SK-N-MC (cell line): ENCODE measurements around the gene MDN1.
"Not testable (repeated sequence)": the region's sequence is repeated elsewhere in the genome, so short reads cannot be mapped to it uniquely, and the experiment has no call there.

Experiments used
- DNase-seq: peaks from one replicate; pipeline ENCODE4 v3.0.0-alpha.2; 2011; ENCODE audit warnings: low read depth, low spot score
- H3K27ac ChIP-seq: fragments of 200-600 bp; sonication (generic); 2 replicates; pipeline ENCODE4 v1.5.1; 2016; ENCODE audit warnings: mixed run types
- H3K36me3 ChIP-seq: fragments of 200-600 bp; sonication (generic); 2 replicates; pipeline ENCODE4 v1.6.1; 2017; ENCODE audit warnings: antibody characterized with exemption, low read length, mixed read lengths; ENCODE audit not compliant: insufficient read depth
- H3K4me3 ChIP-seq: fragments of 200-600 bp; sonication (generic); 2 replicates; pipeline ENCODE4 v1.5.1; 2016
- H3K9ac ChIP-seq: fragments of 200-600 bp; sonication (generic); 2 replicates; pipeline ENCODE4 v1.8.0; 2017; ENCODE audit warnings: mixed run types, mixed read lengths; ENCODE audit not compliant: insufficient read length
- H3K9me3 ChIP-seq: fragments of 200-600 bp; sonication (generic); 2 replicates; pipeline ENCODE4 v1.6.1; 2017; ENCODE audit warnings: low read depth, mild to moderate bottlenecking, antibody characterized with exemption, low read length, moderate library complexity, mixed read lengths
- EZH2 ChIP-seq: fragments of 200-600 bp; sonication (generic); IDR thresholded peaks from one replicate; pipeline ENCODE4 v1.6.1; 2017; ENCODE audit warnings: antibody characterized with exemption
- FOXP2 ChIP-seq: optimal IDR thresholded peaks from 2 replicates; pipeline ENCODE3; 2011; ENCODE audit warnings: mild to moderate bottlenecking, moderate library complexity; ENCODE audit not compliant: insufficient read depth; ENCODE audit errors: extremely low read length, control extremely low read depth
- POLR2AphosphoS5 ChIP-seq: IDR thresholded peaks from 2 replicates; pipeline ENCODE4 v1.6.1; 2012; ENCODE audit warnings: mild to moderate bottlenecking, low read depth, low read length, borderline replicate concordance

MDN1 gene

GRCh38 chr6:89750338-89750737 is 69.3 kb downstream of the MDN1 start:
- H3K36me3 ChIP-seq = peaks cover 78% of the 10 kb centered on the region
- H3K4me3 ChIP-seq = no peak overlapping the region
- no peak for DNase-seq
- H3K27ac ChIP-seq = no peak overlapping the region
- H3K9ac ChIP-seq = no peak overlapping the region
- TF ChIP-seq POLR2AphosphoS5 = no peak
- TF ChIP-seq FOXP2 = no peak
- TF ChIP-seq EZH2 = no peak
- no peaks in the 10 kb centered on the region for H3K9me3 ChIP-seq

GRCh38 chr6:89749918-89750317 is 69.7 kb downstream of the MDN1 start:
- peaks cover 78% of the 10 kb centered on the region for H3K36me3 ChIP-seq
- DNase-seq = no peak
- H3K4me3 ChIP-seq = no peak overlapping the region
- H3K9ac ChIP-seq = no peak overlapping the region
- TF ChIP-seq POLR2AphosphoS5 (no peak), EZH2 (no peak), FOXP2 (no peak)
- H3K27ac ChIP-seq = no peak overlapping the region
- no peaks in the 10 kb centered on the region for H3K9me3 ChIP-seq

GRCh38 chr6:89745716-89746115 is 73.9 kb downstream of the MDN1 start:
- TF ChIP-seq EZH2 (no peak), FOXP2 (no peak), POLR2AphosphoS5 (no peak)
- Histone ChIP-seq H3K27ac (no peak overlapping the region), H3K4me3 (no peak overlapping the region), H3K9ac (no peak overlapping the region), H3K9me3 (no peaks in the 10 kb centered on the region), H3K36me3 (peaks cover 73% of the 10 kb centered on the region)
- DNase-seq = no peak

GRCh38 chr6:89745096-89745495 is 74.5 kb downstream of the MDN1 start:
- no peak for TF ChIP-seq EZH2
- TF ChIP-seq POLR2AphosphoS5 = no peak
- no peak for TF ChIP-seq FOXP2
- Histone ChIP-seq H3K27ac (no peak overlapping the region), H3K9ac (no peak overlapping the region), H3K4me3 (no peak overlapping the region), H3K9me3 (no peaks in the 10 kb centered on the region), H3K36me3 (peaks cover 73% of the 10 kb centered on the region)
- no peak for DNase-seq

- H3K9me3 ChIP-seq = no peaks in the 10 kb centered on the region
- H3K27ac ChIP-seq = no peak overlapping the region
- no peak overlapping the region for H3K4me3 ChIP-seq
- no peak for DNase-seq
- no peak overlapping the region for H3K9ac ChIP-seq
- H3K36me3 ChIP-seq = peaks cover 67% of the 10 kb centered on the region
- no peak for TF ChIP-seq POLR2AphosphoS5
- no peak for TF ChIP-seq FOXP2
- TF ChIP-seq EZH2 = no peak
These were observed 82.7 kb downstream of the MDN1 start for GRCh38 chr6:89736893-89737292.

GRCh38 chr6:89734526-89734925 is 85.1 kb downstream of the MDN1 start:
- Histone ChIP-seq H3K36me3 (peaks cover 70% of the 10 kb centered on the region), H3K9me3 (no peaks in the 10 kb centered on the region), H3K27ac (no peak overlapping the region), H3K4me3 (no peak overlapping the region), H3K9ac (no peak overlapping the region)
- TF ChIP-seq EZH2 (no peak), POLR2AphosphoS5 (no peak), FOXP2 (no peak)
- no peak for DNase-seq

GRCh38 chr6:89731924-89732567 is 87.5 kb downstream of the MDN1 start:
- no peak overlapping the region for H3K4me3 ChIP-seq
- no peak for DNase-seq
- H3K9ac ChIP-seq = no peak overlapping the region
- peaks cover 76% of the 10 kb centered on the region for H3K36me3 ChIP-seq
- TF ChIP-seq EZH2 (no peak), FOXP2 (no peak), POLR2AphosphoS5 (no peak)
- H3K9me3 ChIP-seq = no peaks in the 10 kb centered on the region
- H3K27ac ChIP-seq = no peak overlapping the region

- not testable (repeated sequence) for H3K9ac ChIP-seq, H3K9me3 ChIP-seq, H3K27ac ChIP-seq, DNase-seq, H3K4me3 ChIP-seq
- peaks cover 78% of the 10 kb centered on the region for H3K36me3 ChIP-seq
These were observed 88.3 kb downstream of the MDN1 start for GRCh38 chr6:89731262-89731661.

- DNase-seq = no peak
- no peaks in the 10 kb centered on the region for H3K9me3 ChIP-seq
- TF ChIP-seq POLR2AphosphoS5 (no peak), EZH2 (no peak), FOXP2 (no peak)
- H3K9ac ChIP-seq = no peak overlapping the region
- no peak overlapping the region for H3K27ac ChIP-seq
- peaks cover 80% of the 10 kb centered on the region for H3K36me3 ChIP-seq
- H3K4me3 ChIP-seq = no peak overlapping the region
These were observed 89.8 kb downstream of the MDN1 start for GRCh38 chr6:89729818-89730217.

- no peak for DNase-seq
- H3K4me3 ChIP-seq = no peak overlapping the region
- H3K9ac ChIP-seq = no peak overlapping the region
- no peak overlapping the region for H3K27ac ChIP-seq
- H3K9me3 ChIP-seq = no peaks in the 10 kb centered on the region
- TF ChIP-seq POLR2AphosphoS5 (no peak), FOXP2 (no peak), EZH2 (no peak)
- peaks cover 90% of the 10 kb centered on the region for H3K36me3 ChIP-seq
These were observed 92.1 kb downstream of the MDN1 start for GRCh38 chr6:89727501-89727900.
